Choroid plexus epithelial cell (primary cell): Measurements from ENCODE around the gene KLHDC7A.

ENCODE experiments used
- DNase-seq: peaks from one replicate; pipeline ENCODE4 v3.0.0-alpha.2; 2010; ENCODE audit warnings: low read depth
- H3K4me3 ChIP-seq: 2 replicates; pipeline ENCODE4 v1.5.1; 2011; ENCODE audit warnings: low read depth, mild to moderate bottlenecking, control low read depth, low read length, moderate library complexity
- CTCF ChIP-seq: conservative IDR thresholded peaks from 2 replicates; pipeline ENCODE4 v1.5.1; 2011; ENCODE audit warnings: low read depth, mild to moderate bottlenecking, control low read depth, inconsistent platforms, low read length, moderate library complexity

The KLHDC7A gene

DNA sequence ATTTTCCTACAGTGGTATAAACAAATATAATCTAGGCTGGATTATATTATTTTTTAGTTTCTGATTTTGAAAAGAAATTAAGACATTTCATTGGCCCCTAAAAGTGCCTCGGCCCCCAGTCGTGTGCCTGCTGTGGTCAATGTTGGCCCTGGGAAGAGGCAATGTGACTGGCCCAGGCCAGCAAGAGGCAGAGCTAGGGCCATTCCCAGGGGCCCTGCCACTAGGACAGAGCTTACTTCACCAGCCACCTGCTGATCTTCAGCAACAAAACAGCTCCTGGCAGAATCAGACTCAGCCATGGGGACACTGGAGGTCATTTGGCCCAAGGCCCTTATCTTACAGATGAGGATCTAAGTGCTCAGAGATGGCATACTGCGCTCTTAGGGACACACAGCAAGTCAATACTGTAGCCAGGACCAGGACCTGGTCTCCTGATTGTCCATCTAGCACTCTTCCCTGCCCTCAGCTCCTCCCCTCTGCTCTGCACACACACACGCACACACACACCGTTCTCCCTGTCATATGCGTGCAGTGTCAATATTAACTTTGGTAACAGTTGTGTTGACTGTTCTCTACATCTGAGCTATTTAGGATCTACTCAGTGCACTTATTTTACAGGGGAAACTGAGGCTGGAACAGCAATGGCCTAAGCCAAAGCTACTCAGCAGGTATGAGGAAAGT, 16.6 kb upstream of the KLHDC7A start:
- no peak for DNase-seq
- H3K4me3 ChIP-seq: no peak overlapping the region
- no peak for TF ChIP-seq CTCF

DNA sequence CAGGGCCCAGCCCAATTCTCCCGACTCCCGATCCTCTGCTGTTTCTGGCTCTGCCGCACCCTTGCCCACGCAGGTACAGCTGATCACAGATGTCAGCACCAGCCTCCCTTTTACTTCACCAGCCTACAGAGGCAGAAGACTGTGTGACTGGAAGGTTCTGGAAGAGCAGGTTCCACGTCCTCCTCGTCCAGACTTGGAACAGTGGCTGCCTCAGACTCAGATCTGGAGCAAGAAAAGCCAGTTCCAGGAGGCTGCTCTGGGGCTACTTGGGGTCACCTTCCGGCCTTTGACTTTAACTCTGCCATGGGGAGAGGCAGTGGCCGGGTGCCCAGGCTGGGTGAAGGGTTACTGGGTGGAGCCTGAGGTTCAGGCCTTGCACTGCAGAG, 16.1 kb upstream of the KLHDC7A start:
- DNase-seq: no peak
- TF ChIP-seq CTCF: no peak
- no peak overlapping the region for H3K4me3 ChIP-seq

- DNase-seq: no peak
- TF ChIP-seq CTCF: no peak
These were observed 14.1 kb upstream of the KLHDC7A start for GRCh38 chr1:18466676-18467075.

DNA sequence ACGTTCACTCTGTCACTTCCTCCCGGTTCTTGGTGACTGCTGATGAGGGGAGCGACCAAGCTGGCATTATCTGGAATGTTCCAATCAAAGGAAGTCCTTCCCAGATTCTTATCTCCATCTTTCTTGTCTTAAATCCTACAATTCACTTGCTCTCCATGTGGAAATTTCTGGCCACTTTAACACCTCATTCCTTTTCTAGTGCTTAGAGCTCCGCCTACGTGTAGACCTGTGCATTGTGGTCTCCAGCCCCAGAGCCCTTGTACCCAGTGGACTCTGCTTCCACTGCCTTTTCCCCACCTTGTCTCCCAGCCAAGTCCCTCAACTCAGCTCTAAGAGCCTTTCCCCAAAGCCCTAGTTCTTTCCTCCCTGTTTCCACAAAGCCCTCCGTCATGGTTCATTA, 12.2 kb upstream of the KLHDC7A start:
- TF ChIP-seq CTCF: no peak
- H3K4me3 ChIP-seq: no peak overlapping the region
- no peak for DNase-seq

More at GRCh38 chr1:18466676-18467075, 14.1 kb upstream of the KLHDC7A start:
- H3K4me3 ChIP-seq: no peak overlapping the region

- no peak for DNase-seq
- no peak overlapping the region for H3K4me3 ChIP-seq
- no peak for TF ChIP-seq CTCF
These were observed 11.2 kb upstream of the KLHDC7A start for GRCh38 chr1:18469514-18469913.

GRCh38 chr1:18470671-18471355, 9.9 kb upstream of the KLHDC7A start:
- DNase-seq: no peak
- no peak for TF ChIP-seq CTCF
- H3K4me3 ChIP-seq: no peak overlapping the region
